HepG2 (cell line): ENCODE results near the gene CC2D1A.

Source experiments
- ARID2 ChIP-seq: sonication (generic); formaldehyde crosslinking; IDR thresholded peaks from 2 replicates; pipeline ENCODE4 v1.8.1; 2022; ENCODE audit warnings: mild to moderate bottlenecking, missing genetic modification reagents, borderline replicate concordance
- ZNF644 ChIP-seq: IDR thresholded peaks from 2 replicates; pipeline ENCODE4 v1.6.1; 2016; ENCODE audit warnings: low read depth
- TF ChIP-seq, protein P1 (sequence below): sonication (generic); formaldehyde crosslinking; IDR thresholded peaks from 2 replicates; pipeline ENCODE4 v1.5.0; 2020; ENCODE audit warnings: mild to moderate bottlenecking, missing genetic modification reagents, moderate library complexity

DNA sequence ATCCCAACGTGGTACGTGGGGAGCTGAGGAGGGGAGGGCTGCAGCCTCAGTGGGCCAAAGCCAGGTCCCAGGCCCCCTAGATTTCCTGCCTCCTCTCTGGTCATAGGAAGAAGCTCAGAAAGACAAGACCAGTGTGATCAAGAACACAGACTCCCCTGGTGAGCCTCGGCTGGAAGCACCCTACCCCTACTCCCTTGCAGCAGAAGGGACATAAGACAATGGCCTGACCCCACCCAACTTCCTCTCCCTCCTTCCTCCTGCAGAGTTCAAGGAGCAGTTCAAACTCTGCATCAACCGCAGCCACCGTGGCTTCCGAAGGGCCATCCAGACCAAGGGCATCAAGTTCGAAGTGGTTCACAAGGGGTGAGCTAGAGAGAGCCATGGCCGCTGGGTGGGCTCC is 20.7 kb downstream of the CC2D1A start:
- TF ChIP-seq, protein P1, sequence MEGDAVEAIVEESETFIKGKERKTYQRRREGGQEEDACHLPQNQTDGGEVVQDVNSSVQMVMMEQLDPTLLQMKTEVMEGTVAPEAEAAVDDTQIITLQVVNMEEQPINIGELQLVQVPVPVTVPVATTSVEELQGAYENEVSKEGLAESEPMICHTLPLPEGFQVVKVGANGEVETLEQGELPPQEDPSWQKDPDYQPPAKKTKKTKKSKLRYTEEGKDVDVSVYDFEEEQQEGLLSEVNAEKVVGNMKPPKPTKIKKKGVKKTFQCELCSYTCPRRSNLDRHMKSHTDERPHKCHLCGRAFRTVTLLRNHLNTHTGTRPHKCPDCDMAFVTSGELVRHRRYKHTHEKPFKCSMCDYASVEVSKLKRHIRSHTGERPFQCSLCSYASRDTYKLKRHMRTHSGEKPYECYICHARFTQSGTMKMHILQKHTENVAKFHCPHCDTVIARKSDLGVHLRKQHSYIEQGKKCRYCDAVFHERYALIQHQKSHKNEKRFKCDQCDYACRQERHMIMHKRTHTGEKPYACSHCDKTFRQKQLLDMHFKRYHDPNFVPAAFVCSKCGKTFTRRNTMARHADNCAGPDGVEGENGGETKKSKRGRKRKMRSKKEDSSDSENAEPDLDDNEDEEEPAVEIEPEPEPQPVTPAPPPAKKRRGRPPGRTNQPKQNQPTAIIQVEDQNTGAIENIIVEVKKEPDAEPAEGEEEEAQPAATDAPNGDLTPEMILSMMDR: no peak
- TF ChIP-seq ZNF644 (no peak), ARID2 (CRISPR knock-in tag) (no peak)
